ENCODE results near the gene ZNF683.

The ZNF683 gene

DNA sequence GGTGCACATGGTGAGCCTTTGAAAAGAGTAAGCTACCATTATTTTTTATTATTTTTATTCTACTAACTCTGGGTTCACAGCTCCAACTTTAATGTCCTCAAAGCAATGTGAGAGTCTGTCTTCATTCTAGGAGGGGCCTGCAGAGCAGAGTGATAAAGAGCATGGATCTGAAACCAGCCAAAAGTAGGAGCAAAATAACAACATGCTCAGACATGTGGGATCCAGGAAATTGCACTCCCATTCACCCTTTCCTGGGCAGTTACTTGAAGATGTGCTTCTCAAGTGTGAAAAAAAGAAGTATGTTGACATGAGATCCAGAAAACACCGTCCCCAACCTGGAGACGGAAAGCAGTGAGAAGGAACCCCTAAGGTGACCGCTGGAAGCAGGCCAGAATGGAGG, 29.3 kb upstream of the ZNF683 start:
- Histone ChIP-seq H3K4me2 (ENCODE audit: low read depth, low read length, poor library complexity, severe bottlenecking) (no peak overlapping the region), H3K9ac (ENCODE audit: low read depth, low read length, poor library complexity, severe bottlenecking) (no peak overlapping the region), H3K27me3 (ENCODE audit: insufficient read depth, low read length, poor library complexity, severe bottlenecking) (no peaks in the 10 kb centered on the region), H4K20me1 (ENCODE audit: insufficient read depth, low read length, poor library complexity, severe bottlenecking) (no peaks in the 10 kb centered on the region), H3K36me3 (ENCODE audit: insufficient read depth, low read length) (no peaks in the 10 kb centered on the region), H3K9me2 (replicated peaks; ENCODE audit: low read depth, low read length) (no peaks in the 10 kb centered on the region), H2AFZ (ENCODE audit: low read length) (no peak overlapping the region), H3K9me3 (ENCODE audit: insufficient read depth, low read depth, low read length) (no peaks in the 10 kb centered on the region), H3K79me2 (ENCODE audit: insufficient read depth, low read length) (no peaks in the 10 kb centered on the region), H3F3A (ENCODE audit: low read depth) (no peaks in the 10 kb centered on the region), H3K4me1 (ENCODE audit: insufficient read depth, low read length, poor library complexity, severe bottlenecking) (no peaks in the 10 kb centered on the region), H3K4me3 (ENCODE audit: low read length, poor library complexity, severe bottlenecking) (no peak overlapping the region)
- no peak for TF ChIP-seq EZH2phosphoT487 (IDR thresholded peaks at IDR 0.05; ENCODE audit: borderline replicate concordance)
- TF ChIP-seq, protein P1, sequence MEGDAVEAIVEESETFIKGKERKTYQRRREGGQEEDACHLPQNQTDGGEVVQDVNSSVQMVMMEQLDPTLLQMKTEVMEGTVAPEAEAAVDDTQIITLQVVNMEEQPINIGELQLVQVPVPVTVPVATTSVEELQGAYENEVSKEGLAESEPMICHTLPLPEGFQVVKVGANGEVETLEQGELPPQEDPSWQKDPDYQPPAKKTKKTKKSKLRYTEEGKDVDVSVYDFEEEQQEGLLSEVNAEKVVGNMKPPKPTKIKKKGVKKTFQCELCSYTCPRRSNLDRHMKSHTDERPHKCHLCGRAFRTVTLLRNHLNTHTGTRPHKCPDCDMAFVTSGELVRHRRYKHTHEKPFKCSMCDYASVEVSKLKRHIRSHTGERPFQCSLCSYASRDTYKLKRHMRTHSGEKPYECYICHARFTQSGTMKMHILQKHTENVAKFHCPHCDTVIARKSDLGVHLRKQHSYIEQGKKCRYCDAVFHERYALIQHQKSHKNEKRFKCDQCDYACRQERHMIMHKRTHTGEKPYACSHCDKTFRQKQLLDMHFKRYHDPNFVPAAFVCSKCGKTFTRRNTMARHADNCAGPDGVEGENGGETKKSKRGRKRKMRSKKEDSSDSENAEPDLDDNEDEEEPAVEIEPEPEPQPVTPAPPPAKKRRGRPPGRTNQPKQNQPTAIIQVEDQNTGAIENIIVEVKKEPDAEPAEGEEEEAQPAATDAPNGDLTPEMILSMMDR (conservative IDR thresholded peaks at IDR 0.05; ENCODE audit: low read length): no peak

DNA sequence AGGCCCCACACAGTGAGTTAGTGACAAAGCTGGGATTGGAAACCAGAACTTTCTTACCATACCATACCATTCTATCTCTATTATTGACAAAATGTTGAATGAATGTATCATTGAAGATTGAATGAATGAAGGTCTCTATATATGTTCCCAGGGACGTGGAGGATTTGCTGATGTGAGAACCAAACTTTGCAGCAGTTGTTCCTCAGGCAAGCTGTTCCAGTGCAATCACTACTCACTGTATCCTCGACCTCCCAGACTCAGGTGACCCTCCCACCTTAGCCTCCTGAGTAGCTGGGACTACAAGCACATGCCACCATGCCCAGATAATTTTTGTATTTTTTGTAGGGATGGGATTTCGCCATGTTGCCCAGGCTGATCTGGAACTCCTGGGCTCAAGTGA, 26.5 kb upstream of the ZNF683 start:
- H3K4me2 ChIP-seq (ENCODE audit: low read depth, low read length, poor library complexity, severe bottlenecking): no peak overlapping the region
- no peaks in the 10 kb centered on the region for H4K20me1 ChIP-seq (ENCODE audit: insufficient read depth, low read length, poor library complexity, severe bottlenecking)
- H3K27me3 ChIP-seq (ENCODE audit: insufficient read depth, low read length, poor library complexity, severe bottlenecking): no peaks in the 10 kb centered on the region
- H2AFZ ChIP-seq (ENCODE audit: low read length): no peak overlapping the region
- H3K79me2 ChIP-seq (ENCODE audit: insufficient read depth, low read length): no peaks in the 10 kb centered on the region
- no peaks in the 10 kb centered on the region for H3F3A ChIP-seq (ENCODE audit: low read depth)
- H3K9me2 ChIP-seq (replicated peaks; ENCODE audit: low read depth, low read length): no peaks in the 10 kb centered on the region
- no peak overlapping the region for H3K4me3 ChIP-seq (ENCODE audit: low read length, poor library complexity, severe bottlenecking)
- TF ChIP-seq, protein P1 (conservative IDR thresholded peaks at IDR 0.05; ENCODE audit: low read length): no peak
- TF ChIP-seq EZH2phosphoT487 (IDR thresholded peaks at IDR 0.05; ENCODE audit: borderline replicate concordance): no peak
- no peaks in the 10 kb centered on the region for H3K9me3 ChIP-seq (ENCODE audit: insufficient read depth, low read depth, low read length)
- no peaks in the 10 kb centered on the region for H3K4me1 ChIP-seq (ENCODE audit: insufficient read depth, low read length, poor library complexity, severe bottlenecking)
- H3K9ac ChIP-seq (ENCODE audit: low read depth, low read length, poor library complexity, severe bottlenecking): no peak overlapping the region
- no peaks in the 10 kb centered on the region for H3K36me3 ChIP-seq (ENCODE audit: insufficient read depth, low read length)

DNA sequence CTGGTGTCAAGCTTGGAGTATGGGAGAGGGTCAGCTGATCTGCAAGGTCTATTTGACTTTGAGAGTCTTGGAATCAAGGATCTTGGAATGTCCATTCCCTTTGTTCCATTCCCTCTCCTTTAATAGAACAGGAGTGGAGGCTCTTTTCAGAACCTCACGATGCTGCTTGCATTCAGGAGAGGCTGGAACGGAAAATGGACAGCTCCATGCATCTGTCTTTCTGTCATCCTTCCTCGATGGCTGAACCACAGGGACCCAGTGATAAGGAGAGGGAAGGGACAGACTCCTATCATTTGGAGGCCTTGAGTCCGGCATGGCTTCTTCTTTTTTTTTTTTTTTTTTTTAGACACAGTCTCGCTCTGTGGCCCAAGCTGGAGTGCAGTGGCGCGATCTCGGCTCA, 23.2 kb upstream of the ZNF683 start:
- Histone ChIP-seq H3K36me3 (ENCODE audit: insufficient read depth, low read length) (no peaks in the 10 kb centered on the region), H3K27me3 (ENCODE audit: insufficient read depth, low read length, poor library complexity, severe bottlenecking) (no peaks in the 10 kb centered on the region), H4K20me1 (ENCODE audit: insufficient read depth, low read length, poor library complexity, severe bottlenecking) (no peaks in the 10 kb centered on the region), H3K9ac (ENCODE audit: low read depth, low read length, poor library complexity, severe bottlenecking) (no peak overlapping the region), H3K79me2 (ENCODE audit: insufficient read depth, low read length) (no peaks in the 10 kb centered on the region), H3K4me2 (ENCODE audit: low read depth, low read length, poor library complexity, severe bottlenecking) (no peak overlapping the region), H3K9me2 (replicated peaks; ENCODE audit: low read depth, low read length) (no peaks in the 10 kb centered on the region), H3K4me1 (ENCODE audit: insufficient read depth, low read length, poor library complexity, severe bottlenecking) (peaks cover 7% of the 10 kb centered on the region), H3F3A (ENCODE audit: low read depth) (no peaks in the 10 kb centered on the region), H3K9me3 (ENCODE audit: insufficient read depth, low read depth, low read length) (no peaks in the 10 kb centered on the region), H3K4me3 (ENCODE audit: low read length, poor library complexity, severe bottlenecking) (no peak overlapping the region), H2AFZ (ENCODE audit: low read length) (no peak overlapping the region)
- TF ChIP-seq, protein P1 (conservative IDR thresholded peaks at IDR 0.05; ENCODE audit: low read length): no peak; the same call in 1 of the 2 replicates
- TF ChIP-seq EZH2phosphoT487 (IDR thresholded peaks at IDR 0.05; ENCODE audit: borderline replicate concordance): no peak
